Melanocyte of skin (primary cell): ENCODE results near the gene RBM38. TPM values are rescaled to one million over a fixed set of nuclear protein-coding genes. Genes with fewer than 3 reads are reported as not detected.

Experiments
- total RNA-seq, 2 donors: library from RNA; depleted of rRNA; stranded (reverse); fragments of >200 nt; gene quantifications; 2 replicates each; pipeline ENCODE4 v1.2.3, GENCODE V29; 2012

Gene RBM38
- total RNA-seq: 10 to 100 TPM; 11.7 to 25.0 TPM

DNA sequence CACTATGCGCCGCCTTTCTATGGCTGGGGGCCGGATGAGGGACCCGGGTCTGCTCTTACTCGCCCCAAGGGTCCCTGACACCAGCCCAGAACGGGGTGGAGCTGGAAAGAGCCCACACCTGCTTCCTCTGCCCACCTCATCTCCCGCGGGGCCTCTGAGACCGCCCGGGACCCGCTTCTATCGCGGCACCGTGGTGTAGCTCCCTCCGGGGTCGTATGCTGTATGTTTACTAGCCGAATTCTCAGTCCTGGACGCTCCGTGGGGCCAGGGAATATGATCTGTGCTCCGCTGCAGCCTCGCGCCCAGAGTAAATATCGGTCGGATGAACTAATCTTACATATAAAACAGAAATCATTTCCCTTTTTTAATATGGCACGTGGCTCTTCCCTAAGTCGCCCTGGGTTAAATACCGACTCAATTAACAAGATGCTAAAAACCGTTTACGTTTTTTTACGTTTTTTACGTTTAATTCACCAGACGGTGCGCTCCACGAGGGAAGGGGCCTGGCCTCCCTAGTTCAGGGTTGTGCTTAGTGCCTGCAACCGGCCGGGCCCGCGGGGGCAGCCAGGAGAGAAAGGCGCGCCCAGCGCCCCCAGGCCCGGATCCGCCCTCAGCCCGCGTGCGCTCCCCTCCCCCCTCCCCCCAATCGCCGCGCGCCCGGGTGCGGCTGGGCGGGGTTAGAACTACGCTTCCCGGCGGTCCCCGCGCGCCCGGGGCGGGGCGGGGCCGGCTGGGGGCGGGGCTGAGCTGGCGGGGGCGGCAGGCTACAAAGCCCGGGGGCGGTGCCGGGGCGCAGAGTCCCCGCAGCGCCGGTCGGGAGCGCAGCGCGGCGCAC, at the start of gene RBM38:
Gene RBM38 (plus strand): TSS at position 793 of the 835 bp plus-strand sequence. CDS start 186 bp downstream, outside the sequence.

DNA sequence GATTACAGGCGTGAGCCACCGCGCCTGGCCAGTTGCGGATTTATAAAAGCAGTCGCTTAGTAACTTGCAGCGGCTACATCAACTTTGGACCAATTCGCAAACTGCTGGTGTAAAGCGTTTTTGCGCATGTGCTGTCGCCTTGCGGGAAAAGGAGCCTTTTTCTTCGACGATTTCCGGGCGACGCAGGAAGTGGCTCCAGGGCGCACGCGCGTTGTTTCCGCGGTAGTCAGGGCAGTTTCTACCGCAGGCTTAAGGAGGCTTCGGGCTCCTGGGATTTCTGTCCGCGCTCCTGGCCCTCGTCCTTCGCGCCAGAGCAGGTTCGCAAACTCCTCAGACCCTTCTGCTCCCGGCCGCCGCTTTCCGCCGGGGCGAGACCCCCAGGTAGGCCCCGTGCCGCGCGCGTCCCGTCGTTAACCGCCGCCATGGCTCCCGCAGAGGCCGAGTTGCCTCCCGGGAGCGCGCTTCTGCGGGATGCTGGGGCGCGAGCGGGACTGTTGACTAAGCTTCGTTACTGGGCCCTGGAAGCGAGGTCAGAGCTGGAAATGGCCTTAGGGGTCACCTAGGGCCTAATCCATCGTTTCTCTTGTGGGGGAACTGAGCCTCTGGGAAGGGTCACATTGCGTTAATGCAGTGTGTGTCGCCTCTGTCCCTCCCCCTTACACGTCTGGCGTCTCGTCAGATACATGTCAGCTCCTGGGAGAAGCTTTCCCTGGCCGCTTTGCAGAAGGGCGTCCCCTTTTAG, 40.0 kb upstream of the RBM38 start, which contains the start of gene RAE1:
Gene RAE1 (plus strand): TSS at position 214 of the 742 bp plus-strand sequence. CDS start 2,784 bp downstream, outside the sequence.

Other genes starting within 250 kb of the RBM38 start
- gene BMP7, start 124.8 kb upstream of the RBM38 start, total RNA-seq: 1 to 10 TPM in 1 of 2 donors, not detected in 1; 1.0 TPM
- not detected for gene SPO11, start 61.6 kb upstream of the RBM38 start, total RNA-seq
- gene RAE1, start 40.1 kb upstream of the RBM38 start, total RNA-seq: 10 to 100 TPM; 24.4 to 34.0 TPM
- gene CTCFL, start 133.7 kb downstream of the RBM38 start, total RNA-seq: under 1 TPM in 1 of 2 donors, not detected in 1; under 0.01 TPM
- gene PCK1, start 169.7 kb downstream of the RBM38 start, total RNA-seq: not detected
- gene ZBP1, start 229.0 kb downstream of the RBM38 start, total RNA-seq: not detected